SIG-M5 treated with dmso at 0.1 percent for 504 hours (cell line): ENCODE results near the gene CXCL8.
A peak's percentile ranks its signal among the peaks of the same experiment; 100 is the strongest.
"Not testable (repeated sequence)": the region's sequence is repeated elsewhere in the genome, so short reads cannot be mapped to it uniquely, and the experiment has no call there.

Experiments
- DNase-seq: peaks from one replicate; lab custom pipeline; 2025; ENCODE audit not compliant: unreplicated experiment; lab: John Stamatoyannopoulos, UW

The CXCL8 gene

GRCh38 chr4:73743281-73743680 is 2.9 kb downstream of the CXCL8 start:
- no peak for DNase-seq

- DNase-seq = no peak
Observed at GRCh38 chr4:73743795-73744194, 3.4 kb downstream of the CXCL8 start.

GRCh38 chr4:73744203-73744602 is 3.8 kb downstream of the CXCL8 start:
- no peak for DNase-seq

GRCh38 chr4:73750730-73751129 is 10.4 kb downstream of the CXCL8 start:
- no peak for DNase-seq

- no peak for DNase-seq
Observed at GRCh38 chr4:73751166-73751565, 10.8 kb downstream of the CXCL8 start.

DNA sequence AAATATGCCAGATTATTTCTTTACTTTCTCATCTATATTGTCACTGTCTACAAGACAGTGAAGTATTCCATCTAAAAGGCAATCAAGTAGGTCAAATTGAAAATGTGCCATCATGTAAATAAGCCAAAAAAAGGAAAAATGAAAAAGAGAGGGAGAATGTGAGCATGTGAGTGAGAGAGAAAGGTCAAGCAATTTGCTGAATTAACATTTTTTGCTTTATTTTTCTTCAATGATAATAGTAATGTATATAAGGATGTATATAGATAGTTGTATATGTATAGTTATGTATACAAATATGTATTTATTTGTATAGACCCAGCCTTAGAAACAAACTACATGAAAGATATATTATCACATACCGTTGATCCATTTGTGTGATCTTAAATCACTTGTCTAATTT is 11.5 kb downstream of the CXCL8 start:
- no peak for DNase-seq

DNA sequence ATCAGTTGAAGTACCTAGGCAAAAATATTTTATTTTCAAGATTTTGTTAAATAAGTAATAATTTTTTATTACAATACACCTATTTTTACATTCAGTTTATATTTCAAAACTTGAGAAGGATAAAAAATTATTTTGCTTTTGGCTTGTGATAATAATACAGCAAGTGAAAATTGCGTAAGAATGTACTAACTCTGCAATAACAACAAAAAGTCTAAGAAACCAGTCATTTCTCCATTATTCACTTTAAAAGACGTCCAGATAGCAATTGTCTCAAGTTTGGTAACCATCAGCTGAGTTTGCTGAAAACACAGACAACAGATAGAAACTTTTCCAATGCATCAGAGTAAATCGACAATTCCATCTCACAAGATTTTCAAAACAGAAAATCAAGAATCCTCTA is 12.1 kb downstream of the CXCL8 start:
- DNase-seq = no peak

DNA sequence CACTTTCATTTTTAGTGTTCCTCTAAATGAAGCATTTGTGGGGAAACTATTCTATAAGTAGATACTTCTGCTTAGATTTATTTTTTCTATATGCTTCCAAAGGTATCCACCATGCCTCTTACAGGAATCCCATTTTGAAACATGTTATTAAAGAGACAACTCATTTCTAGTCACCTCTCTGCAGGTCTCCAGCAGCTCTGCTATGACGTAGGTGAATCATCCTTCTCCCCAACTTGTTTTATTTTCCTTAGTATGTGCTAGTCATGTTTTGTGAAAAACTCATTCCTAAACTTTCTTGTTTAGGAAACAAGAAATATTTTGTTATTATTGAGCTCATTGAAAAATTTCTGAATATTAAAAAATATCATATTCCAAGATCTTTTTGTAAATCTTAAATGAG is 12.8 kb downstream of the CXCL8 start:
- no peak for DNase-seq

DNA sequence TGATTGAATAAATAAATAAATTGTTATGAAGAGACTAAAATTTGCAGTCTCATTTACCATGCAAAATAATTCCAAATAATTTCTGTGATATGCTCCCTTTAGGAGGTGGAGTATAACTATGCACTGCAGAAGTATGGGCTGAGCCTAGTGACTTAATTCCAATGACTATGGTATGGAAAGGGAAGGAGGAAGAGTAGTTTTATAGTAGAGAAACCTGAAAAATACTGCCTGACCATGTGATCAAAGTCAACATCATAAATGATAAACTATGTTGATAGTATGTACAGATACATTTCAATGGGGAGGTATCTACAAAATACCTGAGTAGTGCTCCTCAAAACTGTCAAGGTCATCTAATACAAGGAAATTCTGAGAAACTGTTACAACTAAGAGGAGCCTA is 14.6 kb downstream of the CXCL8 start:
- DNase-seq = no peak

DNA sequence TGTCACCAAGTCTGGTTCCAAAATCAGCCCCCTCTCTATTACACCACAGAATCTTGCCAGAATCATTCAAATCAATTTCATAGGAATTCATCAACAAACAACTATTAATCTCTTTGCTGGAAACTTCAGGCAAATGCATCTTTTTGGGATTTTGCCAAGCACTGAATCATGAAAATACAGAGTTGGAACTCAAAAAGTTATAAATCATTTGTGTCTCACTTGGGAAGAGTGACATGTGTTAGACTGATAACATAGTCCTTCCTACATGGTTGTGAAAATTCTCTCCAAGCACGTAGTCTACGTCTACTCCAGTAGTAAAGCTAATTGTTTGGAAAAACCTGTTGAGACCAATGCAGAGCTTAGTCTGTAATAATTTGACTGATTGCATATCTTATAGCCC is 19.0 kb downstream of the CXCL8 start:
- no peak for DNase-seq

DNA sequence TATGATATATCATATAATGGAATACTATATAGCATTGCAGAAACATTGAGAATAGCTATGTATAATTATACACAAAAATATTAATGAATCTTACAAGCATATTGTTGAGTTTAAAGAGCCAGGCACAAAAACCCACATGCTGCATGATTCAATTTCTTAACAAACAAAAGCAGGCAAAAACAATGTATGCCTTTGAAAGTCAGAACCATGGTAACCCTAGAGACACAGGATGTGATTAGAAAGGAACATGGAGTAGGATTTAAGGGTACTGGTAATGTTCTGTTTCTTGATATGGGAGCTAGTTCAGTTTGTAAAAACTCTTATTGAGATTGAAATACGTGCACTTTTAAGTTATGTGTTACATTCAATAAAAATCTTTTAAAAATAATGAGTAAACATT is 21.5 kb downstream of the CXCL8 start:
- DNase-seq = no peak

DNA sequence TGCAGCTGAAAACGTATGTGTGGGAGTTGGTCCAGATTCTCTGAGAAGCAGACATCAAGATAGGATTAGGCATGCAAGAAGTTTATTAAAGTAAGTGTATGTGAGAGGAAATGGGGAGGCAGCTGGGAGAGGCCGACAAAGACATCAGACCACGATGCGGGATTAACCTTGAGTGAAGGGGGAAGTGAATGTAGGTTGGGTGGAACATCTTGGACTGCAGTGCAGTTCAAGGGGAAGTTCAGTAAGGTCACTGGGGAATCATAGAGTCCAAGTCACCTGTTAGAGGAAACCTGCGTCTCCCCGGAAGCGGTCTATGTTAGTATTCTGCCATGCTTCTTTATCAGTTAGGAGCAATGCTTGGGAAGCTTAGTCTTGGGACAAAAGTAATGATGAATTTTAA is 22.0 kb downstream of the CXCL8 start:
- peak; percentile 71 for DNase-seq

DNA sequence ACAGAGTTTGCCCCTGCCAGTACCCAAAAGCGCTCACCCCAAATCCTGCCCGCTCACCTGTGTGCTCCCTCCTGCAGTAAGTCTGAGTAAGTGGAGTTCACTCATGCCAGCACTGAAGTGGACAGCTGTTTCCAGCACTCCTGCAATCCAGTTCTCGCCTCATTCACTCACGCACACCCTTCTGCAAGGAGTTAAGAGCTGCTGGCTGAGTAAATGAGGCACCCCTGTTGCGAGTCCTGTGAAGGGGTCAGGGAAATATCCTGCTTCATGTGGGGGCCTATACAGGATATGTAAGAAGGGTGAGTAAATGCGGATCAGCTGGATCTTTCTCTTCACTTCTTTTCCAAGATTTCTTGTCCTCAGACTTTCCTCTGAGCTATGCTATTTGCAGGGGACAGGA is 23.5 kb downstream of the CXCL8 start:
- no peak for DNase-seq

DNA sequence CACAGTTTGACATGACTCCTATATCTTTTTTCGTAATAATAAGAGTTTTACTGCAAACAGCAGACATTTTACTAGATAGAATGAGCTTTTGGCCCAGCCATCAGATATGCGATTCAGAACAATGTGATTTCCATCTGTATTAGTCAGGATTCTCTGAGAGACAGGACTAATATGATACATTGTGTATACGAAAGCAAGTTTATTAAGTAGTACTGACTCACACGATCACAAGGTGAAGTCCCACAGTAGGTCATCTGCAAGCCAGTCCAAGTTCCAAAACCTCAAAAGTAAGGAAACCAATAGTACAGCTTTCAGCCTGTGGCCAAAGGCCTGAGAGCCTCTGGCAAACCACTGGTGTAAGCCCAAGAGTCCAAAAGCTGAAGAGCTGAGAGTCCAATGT is 24.1 kb downstream of the CXCL8 start:
- DNase-seq = no peak

DNA sequence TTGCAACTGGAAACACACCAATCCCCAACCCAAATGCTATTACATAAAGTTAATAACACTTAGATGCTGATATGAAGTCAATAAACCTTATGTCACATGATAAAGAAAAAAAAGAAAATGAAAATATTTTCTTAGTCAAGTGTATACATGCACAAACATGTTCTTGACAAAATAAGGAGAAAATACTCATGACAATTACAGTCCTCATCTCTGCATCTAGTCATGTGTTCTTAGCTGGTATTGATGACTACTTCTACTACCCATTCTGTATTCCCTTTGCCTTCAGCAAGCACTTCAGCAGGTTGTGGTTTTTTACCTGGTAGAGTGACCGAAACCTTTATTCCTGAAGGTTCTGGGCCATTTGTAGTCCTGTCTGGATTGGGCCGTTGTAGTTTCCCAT is 24.9 kb downstream of the CXCL8 start:
- DNase-seq = no peak

- DNase-seq = no peak
Observed at GRCh38 chr4:73770917-73771316, 30.5 kb downstream of the CXCL8 start.

DNA sequence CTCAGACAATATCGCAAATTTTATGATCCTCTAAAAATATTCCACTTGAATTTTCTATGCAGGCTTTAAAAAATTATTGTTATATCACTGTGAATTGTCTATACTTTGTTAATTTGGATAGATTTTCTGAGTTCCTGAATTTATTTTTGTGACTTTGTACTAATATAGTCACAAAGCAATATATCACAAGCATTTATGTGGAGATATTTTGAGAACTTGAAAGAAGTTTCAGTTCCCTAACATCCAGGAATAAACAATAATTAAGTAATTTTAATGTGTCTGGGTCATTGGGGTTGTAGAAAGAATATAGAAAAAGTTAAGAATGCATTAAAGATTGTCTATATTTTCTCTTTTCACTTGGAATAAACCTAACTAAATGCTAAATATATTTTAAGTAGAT is 32.0 kb downstream of the CXCL8 start:
- DNase-seq = no peak

DNA sequence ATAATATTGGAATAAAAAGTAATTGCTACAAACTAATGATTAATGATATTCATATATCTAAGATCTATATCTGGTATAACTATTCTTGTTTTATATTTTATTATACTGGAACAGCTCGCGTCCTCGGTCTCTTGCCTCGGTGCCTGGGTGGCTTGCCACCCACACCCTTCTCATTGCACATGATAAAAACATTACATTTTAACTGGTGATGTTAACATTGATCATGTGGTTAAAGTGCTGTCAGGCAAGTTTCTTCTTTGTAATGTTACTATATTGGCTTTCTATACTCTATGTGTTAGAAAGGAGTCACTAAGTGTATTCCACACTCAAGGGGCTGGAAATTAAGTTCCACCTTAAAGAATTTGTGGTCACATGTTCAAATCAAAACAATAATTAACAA is 34.0 kb downstream of the CXCL8 start:
- not testable (repeated sequence) for DNase-seq

GRCh38 chr4:73776321-73776729 is 36.0 kb downstream of the CXCL8 start:
- no peak for DNase-seq

DNA sequence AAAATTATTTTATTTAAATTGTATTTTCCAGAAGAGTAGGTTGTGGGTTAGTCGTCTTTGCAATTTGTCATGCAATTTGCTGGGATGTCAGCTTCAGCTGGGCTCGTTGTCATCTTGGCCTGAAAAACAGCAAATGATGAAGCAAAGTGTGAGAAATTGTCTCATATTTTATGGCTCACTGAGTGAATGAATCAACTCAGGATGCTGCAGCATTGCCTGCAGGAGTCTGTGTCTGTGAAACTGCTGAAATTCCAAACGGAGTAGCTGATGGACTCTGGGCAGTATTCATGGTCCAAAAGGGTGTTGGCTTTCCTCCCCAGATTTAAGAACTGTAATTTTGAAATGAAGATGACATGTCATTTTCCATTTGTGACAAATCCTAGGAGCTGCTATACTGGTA is 37.2 kb downstream of the CXCL8 start:
- no peak for DNase-seq

GRCh38 chr4:73780243-73780642 is 39.9 kb downstream of the CXCL8 start:
- DNase-seq = no peak

GRCh38 chr4:73780834-73781233 is 40.5 kb downstream of the CXCL8 start:
- DNase-seq = no peak

GRCh38 chr4:73788411-73788810 is 48.0 kb downstream of the CXCL8 start:
- no peak for DNase-seq
